ENCODE results near the gene MIEF1.
A peak's percentile ranks its signal among the peaks of the same experiment; 100 is the strongest.
"Not testable (repeated sequence)": the region's sequence is repeated elsewhere in the genome, so short reads cannot be mapped to it uniquely, and the experiment has no call there.

MIEF1 gene

DNA sequence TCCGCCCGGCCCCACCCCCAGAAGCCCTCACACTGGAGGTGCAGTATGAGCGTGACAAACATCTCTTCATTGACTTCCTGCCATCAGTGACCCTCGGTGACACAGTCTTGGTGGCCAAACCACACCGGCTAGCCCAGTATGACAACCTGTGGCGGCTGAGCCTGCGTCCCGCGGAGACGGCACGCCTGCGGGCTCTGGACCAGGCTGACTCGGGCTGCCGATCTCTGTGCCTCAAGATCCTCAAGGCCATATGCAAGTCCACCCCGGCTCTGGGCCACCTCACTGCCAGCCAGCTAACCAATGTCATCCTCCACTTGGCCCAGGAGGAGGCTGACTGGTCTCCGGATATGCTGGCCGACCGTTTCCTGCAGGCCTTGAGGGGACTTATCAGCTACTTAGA is 11.7 kb downstream of the MIEF1 start:
- no peak for DNase-seq (ENCODE audit: low spot score)

DNA sequence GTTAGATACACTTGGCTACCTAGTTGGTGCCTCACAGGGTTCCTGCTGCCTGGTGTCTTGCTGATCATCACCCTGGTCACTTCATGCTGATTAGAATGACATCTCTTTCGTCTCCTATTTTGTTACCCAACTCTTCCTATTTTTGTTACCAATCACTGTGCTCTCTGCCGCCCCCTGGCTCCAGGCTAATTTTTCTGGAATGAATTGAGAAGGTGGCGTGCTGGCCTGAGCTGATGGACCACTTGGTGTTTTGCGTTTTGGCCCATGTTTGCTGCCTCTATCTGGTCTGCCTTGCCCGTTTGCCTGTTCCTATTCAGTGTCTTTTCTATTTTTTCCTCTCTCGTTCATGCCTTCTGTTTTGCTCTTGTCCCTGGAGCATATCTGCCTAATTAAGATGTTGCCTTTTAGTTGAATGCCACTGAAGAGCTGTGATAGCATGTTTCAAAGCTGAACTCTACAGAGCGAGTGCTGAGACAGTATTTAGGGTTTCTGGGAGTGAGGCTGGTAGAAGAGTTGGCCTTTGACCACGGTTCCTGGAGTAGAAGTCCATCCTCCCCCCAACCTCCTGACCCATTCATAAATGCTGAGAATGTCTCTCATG is 12.4 kb downstream of the MIEF1 start:
- DNase-seq (ENCODE audit: low spot score): peak; percentile 74

DNA sequence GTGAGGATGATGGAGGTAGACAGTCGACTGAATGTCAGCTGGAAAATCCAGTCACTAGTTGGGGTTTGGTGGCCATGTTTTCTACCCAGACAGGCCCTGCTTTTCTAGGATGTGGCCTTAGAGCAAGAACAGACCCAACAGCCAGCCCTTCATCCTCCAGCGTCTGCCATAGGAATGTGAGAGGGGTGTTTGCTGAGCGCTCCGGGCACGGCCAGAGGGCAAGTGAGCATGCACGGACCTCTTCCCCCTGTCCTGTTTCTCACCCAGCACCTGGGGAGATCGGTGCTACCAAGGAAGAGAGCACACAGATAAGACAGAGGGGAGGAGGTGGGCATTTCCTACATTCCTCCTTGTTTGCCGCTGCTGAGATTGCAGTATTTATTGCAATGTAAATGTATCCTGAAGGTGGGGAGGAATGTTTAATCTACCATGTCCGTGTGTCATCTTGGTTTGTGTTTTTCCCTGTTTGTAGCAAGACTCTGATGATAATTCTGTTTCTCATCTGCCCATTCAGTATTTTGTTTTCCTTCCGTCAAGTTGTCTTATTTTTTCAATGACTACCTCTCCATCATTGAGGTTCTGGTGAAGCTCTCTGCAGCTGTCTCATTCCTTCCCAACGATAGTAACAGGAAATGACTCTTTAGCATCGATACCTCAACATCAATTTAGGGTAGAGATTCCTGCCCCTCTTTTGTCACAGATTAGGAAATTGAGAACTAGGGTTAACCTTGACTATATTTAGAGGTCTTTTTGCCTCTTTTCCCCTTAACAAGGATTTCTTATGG is 13.4 kb downstream of the MIEF1 start:
- no peak for DNase-seq (ENCODE audit: low spot score)

DNA sequence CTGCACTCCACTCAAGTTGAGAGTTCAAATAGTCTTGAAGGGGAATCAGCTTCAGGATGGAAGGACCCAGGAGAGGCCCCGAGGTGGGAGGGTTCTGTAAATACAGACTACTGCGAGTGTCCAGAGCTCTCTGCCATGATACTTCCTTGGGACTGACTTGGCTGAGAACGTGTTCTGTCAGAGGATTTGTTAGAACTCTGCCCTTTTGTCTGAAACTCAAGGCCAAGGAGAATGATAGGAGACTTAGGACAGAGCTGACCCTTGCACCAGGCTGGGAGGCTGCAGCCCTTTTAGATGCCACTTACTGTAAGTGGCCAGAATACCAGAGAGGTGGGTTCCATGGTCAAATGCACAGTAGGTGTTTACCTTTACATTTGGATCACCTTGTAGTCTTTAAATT is 15.4 kb downstream of the MIEF1 start:
- no peak for DNase-seq (ENCODE audit: low spot score)

DNA sequence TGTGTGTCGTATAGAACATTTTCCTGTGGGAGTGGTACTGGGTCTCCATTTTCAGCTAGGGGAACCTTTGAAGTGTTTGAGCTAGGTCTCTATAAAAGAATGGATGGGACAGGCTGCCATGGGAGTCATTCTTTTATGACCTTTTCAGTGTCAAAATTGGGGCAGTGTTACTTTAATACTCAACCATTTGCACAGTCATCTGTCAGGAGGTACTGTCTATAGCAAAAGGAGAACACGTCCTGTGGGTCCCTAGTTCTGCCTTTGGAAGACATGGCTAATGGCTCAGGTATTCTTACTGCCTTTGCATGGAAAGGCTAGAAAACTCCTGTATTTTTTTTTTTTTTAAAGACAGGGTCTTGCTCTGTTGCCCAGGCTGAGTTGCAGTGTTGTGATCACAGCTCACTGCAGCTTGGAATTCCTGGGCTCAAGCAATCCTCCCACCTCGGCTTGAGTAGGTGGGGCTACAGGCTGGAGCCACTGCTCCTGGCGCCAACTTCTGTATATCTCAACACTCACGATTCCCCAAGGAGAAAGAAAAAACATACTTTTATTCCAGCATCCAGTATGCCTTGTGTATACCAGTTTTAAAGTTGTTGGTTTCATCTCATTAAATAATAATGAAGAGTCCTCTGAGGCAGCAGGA is 16.2 kb downstream of the MIEF1 start:
- no peak for DNase-seq (ENCODE audit: low spot score)

DNA sequence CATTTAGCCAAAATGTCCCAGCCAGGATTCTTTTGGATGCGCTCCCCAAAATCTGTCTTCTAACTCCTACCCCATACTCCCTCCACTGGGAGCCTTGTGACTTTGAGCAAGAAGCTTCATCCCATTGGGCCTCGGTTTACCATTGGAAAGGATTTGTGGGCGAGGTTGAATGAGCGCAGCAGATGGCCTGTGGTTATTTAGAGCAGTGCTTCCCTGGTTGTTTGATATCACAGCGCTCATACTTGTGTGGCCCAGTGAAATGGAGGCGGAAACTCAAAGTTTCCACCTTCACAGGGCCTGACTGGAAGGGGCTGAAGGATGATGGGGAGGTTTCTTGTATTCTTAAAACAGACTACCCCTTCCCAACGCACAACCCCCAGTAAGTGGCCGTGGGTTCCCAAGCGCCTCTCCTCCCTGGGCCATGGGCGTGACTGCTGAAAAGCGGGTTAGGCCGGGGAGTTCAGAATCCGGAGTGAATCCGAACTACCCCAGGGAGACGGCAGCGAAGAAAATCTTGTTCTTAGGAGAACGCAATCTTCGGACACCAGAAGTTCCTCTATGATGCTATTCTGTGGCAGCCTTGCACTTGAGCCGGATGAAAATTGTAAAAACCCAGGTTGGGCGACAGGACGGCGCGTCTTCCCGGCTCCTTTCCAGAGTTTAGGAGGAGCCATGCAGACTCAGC is 17.0 kb downstream of the MIEF1 start:
- no peak for DNase-seq (ENCODE audit: low spot score)

DNA sequence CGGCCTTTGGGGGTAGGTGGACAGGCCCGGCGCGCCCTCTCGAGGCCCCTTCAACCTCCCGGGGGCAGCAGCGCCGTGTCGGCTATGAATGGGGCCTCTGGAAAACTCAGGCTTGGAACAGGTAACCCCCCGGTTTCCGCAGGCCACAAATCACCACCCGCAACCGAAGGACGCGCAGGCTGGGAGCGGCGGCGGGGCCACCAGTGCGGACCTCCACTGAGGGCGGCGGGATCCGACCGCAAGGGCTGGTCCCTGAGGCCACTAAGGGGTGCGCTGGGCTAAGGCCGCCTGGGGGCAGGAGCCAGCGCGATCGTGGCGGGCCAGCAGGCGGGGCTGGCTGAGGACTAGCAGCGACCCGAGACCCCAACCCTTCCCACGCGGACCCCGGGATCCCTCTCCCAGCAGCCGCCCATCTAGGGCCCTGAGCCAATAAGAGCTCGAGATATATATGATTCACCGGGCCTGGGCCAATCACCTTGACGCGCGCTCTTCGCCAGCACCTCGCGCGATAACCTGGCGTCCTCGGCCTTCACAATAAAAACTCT is 17.7 kb downstream of the MIEF1 start:
- DNase-seq (ENCODE audit: low spot score): peak; percentile 99

DNA sequence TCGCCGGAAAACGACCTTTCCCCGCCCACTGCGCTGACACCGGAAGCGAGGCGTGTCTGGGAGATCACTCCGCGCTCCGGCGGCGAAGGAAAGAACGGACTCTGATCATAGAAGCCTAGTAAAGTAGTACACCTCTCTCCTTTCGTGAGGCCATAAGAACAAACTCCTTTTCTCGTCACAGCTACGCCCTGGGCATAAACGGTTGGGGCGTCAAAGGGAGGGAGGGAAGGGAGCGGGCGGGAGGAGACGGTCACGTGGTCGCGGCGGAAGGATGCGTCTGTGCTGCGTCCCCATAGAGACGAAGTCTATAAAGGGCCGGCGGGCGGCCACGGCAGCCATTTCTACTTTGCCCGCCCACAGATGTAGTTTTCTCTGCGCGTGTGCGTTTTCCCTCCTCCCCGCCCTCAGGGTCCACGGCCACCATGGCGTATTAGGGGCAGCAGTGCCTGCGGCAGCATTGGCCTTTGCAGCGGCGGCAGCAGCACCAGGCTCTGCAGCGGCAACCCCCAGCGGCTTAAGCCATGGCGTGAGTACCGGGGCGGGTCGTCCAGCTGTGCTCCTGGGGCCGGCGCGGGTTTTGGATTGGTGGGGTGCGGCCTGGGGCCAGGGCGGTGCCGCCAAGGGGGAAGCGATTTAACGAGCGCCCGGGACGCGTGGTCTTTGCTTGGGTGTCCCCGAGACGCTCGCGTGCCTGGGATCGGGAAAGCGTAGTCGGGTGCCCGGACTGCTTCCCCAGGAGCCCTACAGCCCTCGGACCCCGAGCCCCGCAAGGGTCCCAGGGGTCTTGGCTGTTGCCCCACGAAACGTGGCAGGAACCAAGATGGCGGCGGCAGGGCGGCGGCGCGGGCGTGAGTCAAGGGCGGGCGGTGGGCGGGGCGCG is 18.4 kb downstream of the MIEF1 start, which contains the start of gene ATF4:
TSS of gene ATF4 (plus strand) at position 337 of the 880 bp plus-strand sequence. CDS start 884 bp downstream, outside the sequence.
- DNase-seq (ENCODE audit: low spot score): no peak

DNA sequence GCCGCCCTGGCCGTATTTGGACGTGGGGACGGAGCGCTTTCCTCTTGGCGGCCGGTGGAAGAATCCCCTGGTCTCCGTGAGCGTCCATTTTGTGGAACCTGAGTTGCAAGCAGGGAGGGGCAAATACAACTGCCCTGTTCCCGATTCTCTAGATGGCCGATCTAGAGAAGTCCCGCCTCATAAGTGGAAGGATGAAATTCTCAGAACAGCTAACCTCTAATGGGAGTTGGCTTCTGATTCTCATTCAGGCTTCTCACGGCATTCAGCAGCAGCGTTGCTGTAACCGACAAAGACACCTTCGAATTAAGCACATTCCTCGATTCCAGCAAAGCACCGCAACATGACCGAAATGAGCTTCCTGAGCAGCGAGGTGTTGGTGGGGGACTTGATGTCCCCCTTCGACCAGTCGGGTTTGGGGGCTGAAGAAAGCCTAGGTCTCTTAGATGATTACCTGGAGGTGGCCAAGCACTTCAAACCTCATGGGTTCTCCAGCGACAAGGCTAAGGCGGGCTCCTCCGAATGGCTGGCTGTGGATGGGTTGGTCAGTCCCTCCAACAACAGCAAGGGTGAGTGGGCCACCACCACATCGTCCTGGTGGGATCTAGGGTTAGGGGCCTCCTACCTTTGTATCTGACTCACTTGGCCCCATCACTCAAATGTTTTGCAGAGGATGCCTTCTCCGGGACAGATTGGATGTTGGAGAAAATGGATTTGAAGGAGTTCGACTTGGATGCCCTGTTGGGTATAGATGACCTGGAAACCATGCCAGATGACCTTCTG is 19.2 kb downstream of the MIEF1 start:
- DNase-seq (ENCODE audit: low spot score): peak; percentile 63

DNA sequence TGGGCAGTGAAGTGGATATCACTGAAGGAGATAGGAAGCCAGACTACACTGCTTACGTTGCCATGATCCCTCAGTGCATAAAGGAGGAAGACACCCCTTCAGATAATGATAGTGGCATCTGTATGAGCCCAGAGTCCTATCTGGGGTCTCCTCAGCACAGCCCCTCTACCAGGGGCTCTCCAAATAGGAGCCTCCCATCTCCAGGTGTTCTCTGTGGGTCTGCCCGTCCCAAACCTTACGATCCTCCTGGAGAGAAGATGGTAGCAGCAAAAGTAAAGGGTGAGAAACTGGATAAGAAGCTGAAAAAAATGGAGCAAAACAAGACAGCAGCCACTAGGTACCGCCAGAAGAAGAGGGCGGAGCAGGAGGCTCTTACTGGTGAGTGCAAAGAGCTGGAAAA is 20.0 kb downstream of the MIEF1 start:
- DNase-seq (ENCODE audit: low spot score): not testable (repeated sequence)

DNA sequence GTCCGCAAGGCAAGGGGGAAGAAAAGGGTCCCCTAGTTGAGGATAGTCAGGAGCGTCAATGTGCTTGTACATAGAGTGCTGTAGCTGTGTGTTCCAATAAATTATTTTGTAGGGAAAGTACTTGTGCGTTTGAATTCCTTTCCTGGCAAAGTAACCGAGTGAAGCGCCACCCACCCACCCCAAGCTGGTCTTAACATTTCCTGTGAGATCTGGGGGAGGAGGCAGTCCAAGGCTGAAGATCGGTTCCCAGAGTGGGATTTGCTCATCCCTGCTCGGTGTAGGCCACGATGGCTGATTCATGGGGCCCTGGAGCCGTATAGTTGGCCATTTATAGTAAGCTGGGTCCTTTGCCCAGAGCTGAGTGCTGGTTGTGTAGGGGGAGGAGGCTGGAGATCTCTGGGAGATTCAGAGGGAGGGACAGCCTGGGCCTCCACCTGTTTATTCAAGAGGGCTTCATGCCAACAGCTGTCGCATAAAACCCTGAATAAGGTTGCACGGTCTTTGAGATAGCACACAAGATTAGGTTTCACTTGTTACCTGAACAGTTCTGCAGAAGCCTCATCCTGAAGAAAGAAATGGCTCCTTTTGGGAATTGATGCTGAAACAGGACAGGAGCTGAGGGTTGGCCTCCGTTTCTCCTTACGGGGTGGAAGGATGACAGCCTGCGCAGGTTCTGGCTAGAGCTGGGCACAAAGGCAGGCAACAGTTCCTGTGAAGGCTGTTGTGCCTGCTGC is 20.6 kb downstream of the MIEF1 start:
- DNase-seq (ENCODE audit: low spot score): peak; percentile 76

DNA sequence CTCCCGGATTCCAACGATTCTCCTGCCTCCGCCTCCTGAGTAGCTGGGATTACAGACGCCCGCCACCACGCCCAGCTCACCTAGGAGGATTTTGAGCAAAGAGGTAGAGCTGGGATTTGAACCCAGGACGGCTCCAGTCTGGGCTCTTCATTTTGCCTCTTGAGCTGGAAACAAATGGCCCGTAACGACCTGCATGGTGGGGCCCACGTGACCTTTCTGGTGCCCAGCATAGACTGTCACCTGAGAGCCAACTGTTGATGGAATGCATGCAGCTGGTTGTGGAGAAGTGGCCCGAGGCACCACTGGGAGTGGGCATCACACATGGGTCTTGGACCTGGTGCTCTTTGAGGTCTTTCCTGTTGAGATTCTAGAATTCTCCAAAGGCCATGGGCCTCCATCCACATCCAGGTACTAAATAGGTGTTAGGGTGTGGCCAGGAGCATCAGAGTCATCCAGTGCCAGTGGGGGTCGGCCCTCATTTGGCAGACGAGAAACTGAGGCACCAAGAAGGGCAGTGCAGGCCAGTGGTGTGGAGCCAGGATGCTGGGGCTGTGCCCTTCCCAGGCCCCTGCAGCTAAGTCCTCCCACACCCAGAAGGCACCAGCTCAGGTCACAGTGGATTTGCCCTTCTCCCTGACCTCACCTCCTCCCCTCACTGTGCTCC is 22.1 kb downstream of the MIEF1 start:
- peak; percentile 57 for DNase-seq (ENCODE audit: low spot score)

DNA sequence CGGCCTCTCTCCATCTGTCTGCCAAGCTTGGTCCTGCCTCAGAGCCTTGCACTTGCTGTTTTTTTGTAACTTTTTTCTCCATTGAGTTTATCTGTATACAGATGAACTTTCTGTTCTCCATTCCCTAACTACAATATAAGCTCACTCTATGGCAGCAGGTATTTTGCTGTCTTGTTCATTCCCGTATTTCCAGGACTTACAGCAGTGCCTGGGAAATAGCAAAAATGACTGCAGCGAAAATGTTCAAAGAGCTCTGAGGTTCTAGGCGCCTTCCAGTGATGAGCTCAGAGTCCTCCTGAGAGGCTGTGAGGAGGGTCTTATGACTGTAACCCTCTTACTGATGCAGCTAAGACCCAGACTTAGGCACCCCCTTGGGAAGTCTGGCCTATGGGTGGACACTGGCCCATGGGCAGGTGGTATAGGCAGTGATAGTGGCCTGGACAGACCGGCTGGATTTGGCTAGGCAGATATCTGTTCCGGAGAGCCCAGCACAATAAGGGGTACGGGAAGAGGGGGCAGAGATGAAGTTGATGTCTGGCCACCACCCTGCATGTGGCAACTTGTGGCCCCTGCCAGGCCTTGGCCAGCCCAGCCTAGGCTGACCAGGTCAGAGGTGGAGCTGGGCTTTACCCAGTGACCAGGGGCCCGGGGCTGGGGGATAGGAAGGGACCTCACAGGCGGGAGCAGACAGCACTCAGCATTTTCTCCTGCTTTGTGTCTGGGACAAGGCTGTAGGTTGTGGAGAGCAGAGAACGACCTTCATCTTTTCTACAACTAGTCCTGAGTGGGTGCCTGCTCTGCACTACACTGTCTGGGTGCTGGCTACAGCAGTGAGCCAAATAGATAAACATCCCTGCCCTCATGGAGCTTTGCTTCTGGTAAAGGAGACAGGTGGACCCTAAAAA is 22.9 kb downstream of the MIEF1 start:
- DNase-seq (ENCODE audit: low spot score): peak; percentile 75

DNA sequence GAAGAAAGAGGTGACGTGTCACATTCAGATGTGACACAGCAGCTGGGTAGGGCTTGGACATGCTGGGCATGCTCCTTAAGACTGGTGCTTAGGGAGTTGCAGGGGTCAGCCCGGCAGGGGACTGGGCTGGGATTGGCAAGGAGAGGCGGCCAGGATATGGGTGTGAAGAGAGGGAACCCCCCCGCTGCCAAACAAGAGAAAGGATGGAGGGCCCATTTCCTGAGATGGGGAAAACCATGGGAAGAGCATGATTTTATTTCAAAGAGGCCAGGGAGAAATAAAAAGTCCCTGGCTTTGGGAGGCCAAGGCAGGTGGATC is 23.5 kb downstream of the MIEF1 start:
- no peak for DNase-seq (ENCODE audit: low spot score)

DNA sequence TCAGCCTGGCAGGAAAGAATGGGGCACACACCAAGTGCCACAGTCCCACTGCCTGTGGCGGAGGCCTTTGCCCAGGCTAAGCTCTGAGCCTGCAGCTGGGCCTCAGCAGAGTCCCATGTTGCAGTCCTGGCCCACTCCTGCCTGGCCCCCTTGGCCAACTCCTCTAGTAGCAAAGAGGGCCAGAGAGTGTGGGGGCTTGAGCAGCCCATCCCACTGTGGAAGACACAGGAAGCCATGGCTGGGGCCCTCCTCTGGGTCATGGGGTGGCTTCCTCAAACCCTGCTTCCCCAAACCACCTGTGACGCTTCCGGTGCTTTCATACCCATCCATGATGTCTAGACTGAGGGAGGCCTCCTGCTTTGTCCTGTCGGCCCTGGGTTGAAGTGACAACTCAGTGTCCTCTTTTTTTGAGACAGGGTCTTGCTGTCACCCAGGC is 24.7 kb downstream of the MIEF1 start:
- no peak for DNase-seq (ENCODE audit: low spot score)

DNA sequence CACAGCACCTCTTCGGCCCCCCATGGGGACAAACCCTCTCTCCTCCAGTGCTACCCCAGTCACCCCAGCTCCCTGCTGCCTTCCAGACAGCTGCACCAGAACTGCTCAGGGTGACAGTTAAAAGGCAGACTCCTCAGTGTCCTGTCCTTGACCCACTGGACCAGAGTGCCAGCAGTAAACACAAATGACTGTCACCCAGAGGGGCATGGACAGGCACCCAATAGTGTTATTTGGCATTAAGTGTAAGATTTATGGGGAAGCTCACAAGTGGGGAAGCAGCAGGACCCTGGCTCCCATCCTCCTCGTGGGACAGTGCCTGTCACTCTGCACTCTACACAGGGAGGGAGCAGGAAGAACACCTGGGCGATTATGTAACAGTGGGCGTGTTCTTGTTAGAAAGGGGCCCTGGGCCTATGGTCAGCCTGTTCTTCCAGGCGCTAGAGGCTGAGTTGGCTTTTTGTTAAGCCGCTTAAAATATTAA is 25.4 kb downstream of the MIEF1 start:
- DNase-seq (ENCODE audit: low spot score): peak; percentile 76

DNA sequence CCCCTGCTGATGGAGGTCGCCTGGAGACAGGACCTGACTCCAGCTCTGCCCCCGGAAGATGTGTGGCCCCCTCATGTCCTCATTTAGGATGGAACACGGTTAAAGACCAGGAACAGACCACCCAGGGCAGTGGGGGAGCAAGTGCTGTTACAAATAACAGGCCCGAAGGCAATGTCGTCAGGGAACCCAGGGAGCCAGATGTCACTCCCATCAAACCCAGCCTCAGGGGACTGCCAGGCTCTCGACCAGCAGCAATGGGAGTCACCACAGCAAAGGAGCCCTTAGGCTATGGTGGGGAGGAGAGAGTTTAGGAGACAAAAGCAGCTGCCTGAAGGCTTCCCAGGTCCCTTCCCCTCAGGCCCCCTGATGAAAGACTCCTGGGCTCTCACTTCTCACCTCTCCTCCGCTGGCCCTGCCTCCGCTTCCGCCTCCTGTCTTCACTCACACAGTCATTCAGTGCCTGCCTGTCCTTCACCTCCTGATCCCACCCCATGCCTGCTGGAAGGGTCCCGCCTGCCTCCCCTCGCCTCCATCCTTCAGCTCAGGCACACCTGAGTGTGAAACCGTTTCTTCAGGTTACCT is 26.1 kb downstream of the MIEF1 start:
- peak; percentile 64 for DNase-seq (ENCODE audit: low spot score)
